ENCODE results near the gene SPRY1. TPM values are rescaled to one million over a fixed set of nuclear protein-coding genes. Genes with fewer than 3 reads are reported as not detected.

SPRY1 gene
- total RNA-seq, 4 donors from 2014 or later, result 22.1 to 47.2 (median 33.7) TPM

DNA sequence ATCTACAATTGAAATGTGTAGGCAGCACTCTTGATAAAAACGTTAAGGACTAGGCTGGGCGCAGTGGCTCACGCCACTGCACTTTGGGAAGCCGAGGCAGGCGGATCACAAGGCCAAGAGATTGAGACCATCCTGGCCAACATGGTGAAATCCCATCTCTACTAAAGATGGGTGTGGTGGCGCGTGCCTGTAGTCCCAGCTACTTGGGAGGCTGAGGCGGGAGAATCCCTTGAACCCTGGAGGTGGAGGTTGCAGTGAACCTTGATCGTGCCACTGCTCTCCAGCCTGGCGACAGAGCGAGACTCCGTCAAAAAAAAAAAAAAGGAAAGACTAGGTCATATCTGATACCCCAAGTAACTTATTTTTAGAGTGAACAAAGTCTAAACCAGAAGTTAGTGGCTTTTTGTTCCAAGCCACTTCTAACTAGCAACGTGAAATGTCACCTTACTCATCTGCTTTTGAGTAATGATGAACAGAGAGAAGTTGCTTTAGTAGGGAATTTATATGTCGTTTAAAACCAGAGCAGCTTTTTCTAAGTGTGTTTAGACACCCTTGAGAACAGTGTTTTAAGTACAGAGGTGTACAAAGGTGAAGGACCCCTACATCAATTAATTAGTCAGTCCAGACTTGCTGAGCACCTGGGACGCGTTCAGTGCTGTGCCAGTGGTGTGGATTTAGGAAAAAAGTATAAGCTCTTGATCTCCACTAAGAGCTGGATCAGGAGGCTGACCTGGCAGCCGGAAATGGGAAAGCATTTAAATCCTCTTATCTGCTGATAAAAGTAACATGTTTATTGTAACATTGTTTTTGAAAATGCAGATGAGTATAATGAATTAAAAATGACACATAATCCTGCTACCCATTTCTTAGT is 23.5 kb downstream of the SPRY1 start:
- intact Hi-C loops (cut with DNase I; ENCODE audit: low total_unique reads) (no loop called here), in situ Hi-C loops (cut with MboI; ENCODE audit: low pct_ligation_motif_present in 1 of 4, low pct_unique_long_range_greater_than_20kb in 1 of 4, low sequenced_read_pairs in 3 of 4) (no loop called here)
- H3K36me3 ChIP-seq, result no peaks in the 10 kb centered on the region
- H3K4me1 ChIP-seq, result peaks cover 0 to 21% (median 9%) of the 10 kb centered on the region in 4 donors
- H3K4me3 ChIP-seq, result no peak overlapping the region
- H3K27me3 ChIP-seq, result no peaks in the 10 kb centered on the region
- no peaks in the 10 kb centered on the region for H3K9me3 ChIP-seq
- H3K27ac ChIP-seq, result no peak overlapping the region
- no peak for DNase-seq
- WGBS, 2 donors (ENCODE audit: low coverage in 1 of 2), result 85 to 91% methylated on average over 14 to 17 of the region's 17 CpGs
- TF ChIP-seq EP300 (IDR thresholded peaks at IDR 0.05; ENCODE audit: low read depth), result no peak
- TF ChIP-seq POLR2AphosphoS5 (IDR thresholded peaks at IDR 0.05), result no peak
- no peak for TF ChIP-seq CTCF (IDR thresholded peaks at IDR 0.05)
- no peak for TF ChIP-seq POLR2A (IDR thresholded peaks at IDR 0.05)

GRCh38 chr4:123421227-123421936 is 24.8 kb downstream of the SPRY1 start:
- no peak for DNase-seq
- H3K27ac ChIP-seq, result no peak overlapping the region
- intact Hi-C loops (cut with DNase I; ENCODE audit: low total_unique reads), result no loop called here
- peaks cover 0 to 21% (median 9%) of the 10 kb centered on the region in 4 donors for H3K4me1 ChIP-seq
- no peaks in the 10 kb centered on the region for H3K36me3 ChIP-seq
- no peak overlapping the region for H3K4me3 ChIP-seq
- in situ Hi-C loops (cut with MboI; ENCODE audit: low pct_ligation_motif_present in 1 of 4, low pct_unique_long_range_greater_than_20kb in 1 of 4, low sequenced_read_pairs in 3 of 4), result no loop called here
- no peaks in the 10 kb centered on the region for H3K27me3 ChIP-seq
- 49 to 53% methylated on average over 6 of the region's 6 CpGs for WGBS, 2 donors (ENCODE audit: low coverage in 1 of 2)
- no peaks in the 10 kb centered on the region for H3K9me3 ChIP-seq
- no peak for TF ChIP-seq CTCF (IDR thresholded peaks at IDR 0.05)
- no peak for TF ChIP-seq POLR2A (IDR thresholded peaks at IDR 0.05)
- no peak for TF ChIP-seq EP300 (IDR thresholded peaks at IDR 0.05; ENCODE audit: low read depth)
- no peak for TF ChIP-seq POLR2AphosphoS5 (IDR thresholded peaks at IDR 0.05)

DNA sequence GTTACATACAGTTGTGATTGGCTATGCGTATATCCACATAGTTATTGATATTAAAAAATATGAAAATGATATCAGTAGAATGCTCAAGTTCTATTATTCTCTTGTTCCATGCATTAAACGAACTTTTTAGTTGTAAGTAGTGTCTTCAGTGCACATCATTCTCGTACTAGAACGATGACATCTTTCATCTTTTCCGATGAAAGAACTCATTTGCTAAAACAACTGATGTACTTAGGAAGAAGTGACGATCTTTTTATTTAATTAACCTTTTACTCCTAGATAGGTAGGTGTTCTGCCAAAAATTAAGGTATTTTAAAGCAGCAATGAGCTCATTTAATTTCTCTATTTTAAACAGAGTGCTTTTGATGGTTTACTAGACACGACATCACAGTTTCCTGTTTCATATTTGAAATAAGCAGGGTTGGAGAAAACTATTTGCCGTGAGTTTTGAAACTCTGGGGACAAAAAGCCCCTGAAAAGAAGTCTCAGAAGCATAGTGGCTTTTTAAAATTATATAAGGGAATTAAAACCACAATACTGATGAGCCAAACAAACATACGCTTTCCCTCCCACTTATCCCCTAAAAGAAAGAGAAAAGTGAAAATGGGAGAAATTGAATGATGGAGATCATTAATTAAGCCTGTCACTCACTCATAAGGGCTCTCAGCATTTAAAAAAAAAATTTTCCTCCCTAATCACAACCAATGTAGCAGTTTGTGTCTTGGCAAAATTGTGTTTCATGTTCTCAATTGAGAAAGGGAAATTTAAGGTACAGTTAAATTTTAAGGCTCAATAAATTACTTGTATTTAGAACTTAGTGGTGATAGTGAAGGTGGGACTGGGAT is 25.6 kb downstream of the SPRY1 start:
- in situ Hi-C loops (cut with MboI; ENCODE audit: low pct_ligation_motif_present in 1 of 4, low pct_unique_long_range_greater_than_20kb in 1 of 4, low sequenced_read_pairs in 3 of 4), result no loop called here
- peak overlapping the region in 2 of 4 donors; percentile 3 to 10 for H3K27ac ChIP-seq
- WGBS, 2 donors (ENCODE audit: low coverage in 1 of 2), result 60 to 72% methylated on average over 9 of the region's 9 CpGs
- H3K9me3 ChIP-seq, result no peaks in the 10 kb centered on the region
- peak overlapping the region in 2 of 4 donors; percentile 0 to 16 for H3K4me3 ChIP-seq
- H3K27me3 ChIP-seq, result no peaks in the 10 kb centered on the region
- DNase-seq, result no peak
- intact Hi-C loops (cut with DNase I; ENCODE audit: low total_unique reads), result no loop called here
- no peaks in the 10 kb centered on the region for H3K36me3 ChIP-seq
- TF ChIP-seq EP300 (IDR thresholded peaks at IDR 0.05; ENCODE audit: low read depth) (no peak), POLR2A (IDR thresholded peaks at IDR 0.05) (no peak), POLR2AphosphoS5 (IDR thresholded peaks at IDR 0.05) (no peak), CTCF (IDR thresholded peaks at IDR 0.05) (no peak)
- peaks cover 0 to 21% (median 9%) of the 10 kb centered on the region in 4 donors for H3K4me1 ChIP-seq
